Panc1 (cell line): ENCODE results near the gene GJB2. TPM values are rescaled to one million over a fixed set of nuclear protein-coding genes. Genes with fewer than 3 reads are reported as not detected.
"Not testable (repeated sequence)": the region's sequence is repeated elsewhere in the genome, so short reads cannot be mapped to it uniquely, and the experiment has no call there.

Source experiments
- ATAC-seq: fragments of 200-7000 bp; cut with Tn5 transposase; 2 replicates; pipeline ENCODE4 v1.9.1; 2020; ENCODE audit warnings: mild to moderate bottlenecking, moderate library complexity
- BruUV-seq: library from RNA; stranded (reverse); fragments of 400-500 nt; replicated peaks from 2 replicates; lab custom pipeline; 2021; lab: Mats Ljungman, UMichigan
- CTCF ChIA-PET: fragments of 300-600 bp; sonication (Branson Sonifier 250); formaldehyde crosslinking; loops from one replicate; lab custom pipeline; 2022; ENCODE audit warnings: antibody characterized with exemption; lab: Charles Lee
- POLR2A ChIA-PET: fragments of 300-600 bp; sonication (Branson Sonifier 250); formaldehyde crosslinking; loops from one replicate; lab custom pipeline; 2022; ENCODE audit warnings: antibody characterized with exemption; lab: Charles Lee
- DNase-seq: peaks from one replicate; pipeline ENCODE4 v3.0.0-alpha.2; 2010; ENCODE audit warnings: low read depth, low spot score
- H3K27ac ChIP-seq: 2 replicates; pipeline ENCODE4 v1.5.1; 2011; ENCODE audit warnings: mild to moderate bottlenecking, low read length, inconsistent platforms
- H3K27me3 ChIP-seq: fragments of 200-500 bp; sonication (Bioruptor generic); 2 replicates; pipeline ENCODE4 v1.6.0; 2014; ENCODE audit warnings: low read length, inconsistent platforms; ENCODE audit not compliant: control insufficient read depth, insufficient read depth
- H3K36me3 ChIP-seq: fragments of 200-500 bp; sonication (Bioruptor generic); 2 replicates; pipeline ENCODE4 v1.5.1; 2014; ENCODE audit warnings: inconsistent platforms, mild to moderate bottlenecking, low read length, moderate library complexity; ENCODE audit not compliant: control insufficient read depth, insufficient read depth
- H3K4me1 ChIP-seq: 2 replicates; pipeline ENCODE4 v1.5.1; 2011; ENCODE audit warnings: inconsistent platforms, mild to moderate bottlenecking, low read length, moderate library complexity; ENCODE audit not compliant: control insufficient read depth, insufficient read depth
- H3K4me3 ChIP-seq, 2 experiments: 2 replicates each; pipeline ENCODE4 v1.5.1; 2011 to 2012; ENCODE audit warnings: low read depth in 2 of 2, low read length in 2 of 2, mild to moderate bottlenecking in 2 of 2, inconsistent platforms in 1 of 2, moderate library complexity in 1 of 2
- H3K9me3 ChIP-seq: fragments of 200-500 bp; sonication (Bioruptor generic); 2 replicates; pipeline ENCODE4 v1.5.1; 2014; ENCODE audit warnings: low read depth, mild to moderate bottlenecking, inconsistent platforms, low read length, moderate library complexity; ENCODE audit not compliant: control insufficient read depth, insufficient read depth
- CTCF ChIP-seq: fragments of 450-650 bp; IDR thresholded peaks from 2 replicates; pipeline ENCODE4 v1.5.1; 2017; ENCODE audit warnings: mild to moderate bottlenecking
- POLR2AphosphoS5 ChIP-seq: IDR thresholded peaks from 2 replicates; pipeline ENCODE4 v1.6.1; 2012; ENCODE audit warnings: mild to moderate bottlenecking, low read depth, low read length, moderate library complexity
- SIN3A ChIP-seq: IDR thresholded peaks from 2 replicates; pipeline ENCODE4 v1.6.1; 2012; ENCODE audit warnings: low read depth, mild to moderate bottlenecking, low read length, moderate library complexity, borderline replicate concordance; ENCODE audit not compliant: insufficient read depth
- TCF7L2 ChIP-seq: IDR thresholded peaks from 2 replicates; pipeline ENCODE4 v1.6.1; 2011; ENCODE audit warnings: mild to moderate bottlenecking, low read depth, low read length, inconsistent platforms
- in situ Hi-C: cut with HindIII; loops from 2 replicates; pipeline ENCODE4 v1.10.0; 2016; ENCODE audit warnings: low sequenced_read_pairs, low pct_unique_long_range_greater_than_20kb
- intact Hi-C: fragments of 100-400 bp; cut with micrococcal nuclease; formaldehyde crosslinking; loops from one replicate; pipeline ENCODE4 v1.10.0; 2022; ENCODE audit not compliant: unreplicated experiment
- total RNA-seq: library from RNA; stranded (reverse); gene quantifications from one replicate; pipeline ENCODE4 v1.2.1, GENCODE V29; 2021; ENCODE audit not compliant: unreplicated experiment
- TF ChIP-seq, protein P1 (sequence below), 2 experiments: IDR thresholded peaks; 2 replicates each; pipeline ENCODE4 v1.6.1; 2011 to 2012; ENCODE audit warnings: low read depth in 2 of 2, control low read depth in 1 of 2, low read length in 1 of 2, mild to moderate bottlenecking in 1 of 2, moderate library complexity in 1 of 2; ENCODE audit not compliant: insufficient read depth in 1 of 2

Gene GJB2
- total RNA-seq, 1 experiment from 2014 or later: 54.2 TPM

- POLR2A ChIA-PET: no interaction called here
- BruUV-seq: no TSS peak
- no peak for ATAC-seq
Measured at GRCh38 chr13:20156702-20157101, 36.0 kb downstream of the GJB2 start.

GRCh38 chr13:20153290-20153689 lies 39.4 kb downstream of the GJB2 start:
- H3K27ac ChIP-seq, intact Hi-C loops, in situ Hi-C loops, BruUV-seq, H3K9me3 ChIP-seq, H3K27me3 ChIP-seq, DNase-seq, ATAC-seq, CTCF ChIA-PET, H3K36me3 ChIP-seq, H3K4me1 ChIP-seq, H3K4me3 ChIP-seq, POLR2A ChIA-PET: not testable (repeated sequence)

More at GRCh38 chr13:20156702-20157101, 36.0 kb downstream of the GJB2 start:
- Histone ChIP-seq H3K4me3 (no peak overlapping the region), H3K27ac (no peak overlapping the region), H3K4me1 (peaks cover 5% of the 10 kb centered on the region; the same call in 1 of the 2 replicates), H3K9me3 (no peaks in the 10 kb centered on the region), H3K36me3 (no peaks in the 10 kb centered on the region), H3K27me3 (no peaks in the 10 kb centered on the region)
- intact Hi-C loops: no loop called here
- no peak for DNase-seq
- no peak for TF ChIP-seq TCF7L2
- TF ChIP-seq POLR2AphosphoS5: no peak
- no peak for TF ChIP-seq CTCF
- TF ChIP-seq SIN3A: no peak
- TF ChIP-seq, protein P1, sequence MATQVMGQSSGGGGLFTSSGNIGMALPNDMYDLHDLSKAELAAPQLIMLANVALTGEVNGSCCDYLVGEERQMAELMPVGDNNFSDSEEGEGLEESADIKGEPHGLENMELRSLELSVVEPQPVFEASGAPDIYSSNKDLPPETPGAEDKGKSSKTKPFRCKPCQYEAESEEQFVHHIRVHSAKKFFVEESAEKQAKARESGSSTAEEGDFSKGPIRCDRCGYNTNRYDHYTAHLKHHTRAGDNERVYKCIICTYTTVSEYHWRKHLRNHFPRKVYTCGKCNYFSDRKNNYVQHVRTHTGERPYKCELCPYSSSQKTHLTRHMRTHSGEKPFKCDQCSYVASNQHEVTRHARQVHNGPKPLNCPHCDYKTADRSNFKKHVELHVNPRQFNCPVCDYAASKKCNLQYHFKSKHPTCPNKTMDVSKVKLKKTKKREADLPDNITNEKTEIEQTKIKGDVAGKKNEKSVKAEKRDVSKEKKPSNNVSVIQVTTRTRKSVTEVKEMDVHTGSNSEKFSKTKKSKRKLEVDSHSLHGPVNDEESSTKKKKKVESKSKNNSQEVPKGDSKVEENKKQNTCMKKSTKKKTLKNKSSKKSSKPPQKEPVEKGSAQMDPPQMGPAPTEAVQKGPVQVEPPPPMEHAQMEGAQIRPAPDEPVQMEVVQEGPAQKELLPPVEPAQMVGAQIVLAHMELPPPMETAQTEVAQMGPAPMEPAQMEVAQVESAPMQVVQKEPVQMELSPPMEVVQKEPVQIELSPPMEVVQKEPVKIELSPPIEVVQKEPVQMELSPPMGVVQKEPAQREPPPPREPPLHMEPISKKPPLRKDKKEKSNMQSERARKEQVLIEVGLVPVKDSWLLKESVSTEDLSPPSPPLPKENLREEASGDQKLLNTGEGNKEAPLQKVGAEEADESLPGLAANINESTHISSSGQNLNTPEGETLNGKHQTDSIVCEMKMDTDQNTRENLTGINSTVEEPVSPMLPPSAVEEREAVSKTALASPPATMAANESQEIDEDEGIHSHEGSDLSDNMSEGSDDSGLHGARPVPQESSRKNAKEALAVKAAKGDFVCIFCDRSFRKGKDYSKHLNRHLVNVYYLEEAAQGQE (IDR thresholded peaks at IDR 0.05; ENCODE audit: insufficient read depth in 1 of 2, low read depth in 2 of 2, low read length in 1 of 2): no peak
- CTCF ChIA-PET: no interaction called here
- in situ Hi-C loops: no loop called here

GRCh38 chr13:20151612-20152011 lies 41.1 kb downstream of the GJB2 start:
- H3K36me3 ChIP-seq: no peaks in the 10 kb centered on the region
- no peaks in the 10 kb centered on the region for H3K9me3 ChIP-seq
- H3K4me1 ChIP-seq: no peaks in the 10 kb centered on the region; the same call in 1 of the 2 replicates
- TF ChIP-seq CTCF (no peak), TCF7L2 (no peak), POLR2AphosphoS5 (no peak), SIN3A (no peak)
- TF ChIP-seq, protein P1 (IDR thresholded peaks at IDR 0.05; ENCODE audit: insufficient read depth in 1 of 2, low read depth in 2 of 2, low read length in 1 of 2): no peak
- ChIA-PET POLR2A (no interaction called here), CTCF (no interaction called here)
- DNase-seq: no peak
- ATAC-seq: no peak
- in situ Hi-C loops: no loop called here
- H3K4me3 ChIP-seq: no peak overlapping the region
- H3K27ac ChIP-seq: no peak overlapping the region
- H3K27me3 ChIP-seq: no peaks in the 10 kb centered on the region
- intact Hi-C loops: no loop called here
- BruUV-seq: no TSS peak
